ENCODE results near the gene MCEMP1. TPM values are rescaled to one million over a fixed set of nuclear protein-coding genes. Genes with fewer than 3 reads are reported as not detected.

Gene MCEMP1
- polyA plus RNA-seq, 3 donors = 79.4 to 122 (median 104) TPM

DNA sequence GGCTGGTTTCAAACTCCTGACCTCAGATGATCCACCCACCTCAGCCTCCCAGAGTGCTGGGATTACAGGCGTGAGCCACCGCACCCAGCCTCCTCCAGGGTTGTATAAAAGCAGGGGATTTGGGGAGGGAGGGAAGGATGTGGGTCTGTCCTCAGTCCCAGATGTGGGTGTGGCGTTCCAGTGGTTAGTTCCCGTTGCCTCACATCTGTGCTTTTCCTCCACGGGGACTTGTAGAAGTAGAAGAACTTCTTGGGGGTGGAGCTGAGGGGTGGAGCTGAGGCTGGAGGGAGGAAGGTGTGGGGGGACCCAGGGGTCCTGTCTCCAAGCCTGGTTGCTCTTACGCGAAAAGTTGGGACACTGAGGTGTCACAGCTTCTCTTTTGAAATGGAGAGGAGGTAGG, 514 bp upstream of the MCEMP1 start:
- Histone ChIP-seq H3K27me3 (ENCODE audit: control insufficient read depth in 2 of 2, insufficient read depth in 2 of 2, low read length in 2 of 2) (no peaks in the 10 kb centered on the region), H3K4me1 (ENCODE audit: control insufficient read depth in 1 of 2, insufficient read depth in 2 of 2, low read length in 2 of 2) (peaks cover 67 to 87% of the 10 kb centered on the region in 2 donors), H3K4me3 (replicated peaks in 1 of 3; ENCODE audit: low read depth in 2 of 3, low read length in 3 of 3) (peak overlapping the region; percentile 41 to 96 (median 48)), H3K9me3 (replicated peaks in 1 of 2; ENCODE audit: control insufficient read depth in 1 of 2, insufficient read depth in 1 of 2, low read length in 2 of 2) (peaks cover 7 to 13% of the 10 kb centered on the region in 2 donors), H3K36me3 (replicated peaks in 1 of 2; ENCODE audit: control insufficient read depth in 1 of 2, insufficient read depth in 2 of 2, low read length in 2 of 2) (no peaks in the 10 kb centered on the region), H4K20me1 (ENCODE audit: insufficient read depth, low read length) (no peaks in the 10 kb centered on the region), H3K4me2 (replicated peaks; ENCODE audit: extremely low read depth, low read length, poor library complexity, severe bottlenecking) (peak overlapping the region; percentile 97), H3K9ac (ENCODE audit: insufficient read depth, low read length, poor library complexity, severe bottlenecking) (peak overlapping the region; percentile 74), H3K27ac (ENCODE audit: low read depth in 1 of 2, low read length in 2 of 2) (peak overlapping the region; percentile 76 to 96), H2AFZ (ENCODE audit: insufficient read depth, low read depth, low read length, poor library complexity, severe bottlenecking) (no peak overlapping the region), H3K79me2 (ENCODE audit: insufficient read depth, low read length) (peaks cover 60% of the 10 kb centered on the region)
- TF ChIP-seq, protein P1, sequence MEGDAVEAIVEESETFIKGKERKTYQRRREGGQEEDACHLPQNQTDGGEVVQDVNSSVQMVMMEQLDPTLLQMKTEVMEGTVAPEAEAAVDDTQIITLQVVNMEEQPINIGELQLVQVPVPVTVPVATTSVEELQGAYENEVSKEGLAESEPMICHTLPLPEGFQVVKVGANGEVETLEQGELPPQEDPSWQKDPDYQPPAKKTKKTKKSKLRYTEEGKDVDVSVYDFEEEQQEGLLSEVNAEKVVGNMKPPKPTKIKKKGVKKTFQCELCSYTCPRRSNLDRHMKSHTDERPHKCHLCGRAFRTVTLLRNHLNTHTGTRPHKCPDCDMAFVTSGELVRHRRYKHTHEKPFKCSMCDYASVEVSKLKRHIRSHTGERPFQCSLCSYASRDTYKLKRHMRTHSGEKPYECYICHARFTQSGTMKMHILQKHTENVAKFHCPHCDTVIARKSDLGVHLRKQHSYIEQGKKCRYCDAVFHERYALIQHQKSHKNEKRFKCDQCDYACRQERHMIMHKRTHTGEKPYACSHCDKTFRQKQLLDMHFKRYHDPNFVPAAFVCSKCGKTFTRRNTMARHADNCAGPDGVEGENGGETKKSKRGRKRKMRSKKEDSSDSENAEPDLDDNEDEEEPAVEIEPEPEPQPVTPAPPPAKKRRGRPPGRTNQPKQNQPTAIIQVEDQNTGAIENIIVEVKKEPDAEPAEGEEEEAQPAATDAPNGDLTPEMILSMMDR (IDR thresholded peaks at IDR 0.05) = no peak
- WGBS (ENCODE audit: insufficient coverage) = 0% methylated on average over 3 of the region's 7 CpGs
- peak overlapping the region; percentile 95 to 99 (median 98) for H3K27ac Mint-ChIP-seq
- H3K36me3 Mint-ChIP-seq = peaks cover 6 to 18% of the 10 kb centered on the region in 2 donors
- intact Hi-C loops (cut with micrococcal nuclease) = loop anchor here (2.0 to 5.0 kb wide), 2 partner anchors 18 to 39 kb away; partner anchors contain the start of gene STXBP2 (in 1 of the 2)
- peaks cover 75% of the 10 kb centered on the region for H3K4me1 Mint-ChIP-seq
- peaks cover 0 to 4% (median 0%) of the 10 kb centered on the region in 3 donors for H3K27me3 Mint-ChIP-seq (ENCODE audit: low read depth in 3 of 3)
- DNase-seq = peak; percentile 57 to 81 (median 68)
- peak overlapping the region; percentile 80 to 93 for H3K4me3 Mint-ChIP-seq
- H3K9me3 Mint-ChIP-seq = peaks cover 11 to 17% (median 13%) of the 10 kb centered on the region in 7 donors

DNA sequence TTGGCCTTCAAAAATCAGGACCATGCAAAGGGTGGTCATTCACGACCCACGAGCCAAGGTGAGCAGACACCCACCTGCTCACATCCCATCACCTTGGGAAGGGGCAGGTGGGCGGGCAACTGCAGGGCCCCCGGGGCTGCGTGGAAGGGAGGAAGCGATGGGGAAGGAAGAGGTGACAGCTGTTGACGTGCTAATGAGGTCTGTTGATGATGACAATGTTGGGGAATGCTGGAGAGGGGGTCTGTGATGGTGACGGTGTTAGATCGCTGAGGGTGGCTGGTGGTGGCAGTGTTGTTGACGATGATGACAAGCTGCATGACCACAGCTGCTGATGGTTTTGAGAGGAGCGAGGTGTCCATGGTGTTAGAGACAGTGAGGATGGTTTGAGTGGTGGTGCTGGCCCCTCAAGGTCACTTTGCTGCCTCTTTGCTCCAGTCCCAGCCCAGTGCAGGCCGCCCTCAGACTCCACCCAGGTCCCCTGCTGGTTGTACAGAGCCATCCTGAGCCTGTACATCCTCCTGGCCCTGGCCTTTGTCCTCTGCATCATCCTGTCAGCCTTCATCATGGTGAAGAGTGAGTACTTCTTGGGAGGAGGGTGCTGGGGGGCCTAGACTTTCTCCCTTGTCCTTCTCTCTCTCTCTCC, 900 bp downstream of the MCEMP1 start:
- H3K36me3 Mint-ChIP-seq = peaks cover 10 to 21% of the 10 kb centered on the region in 2 donors
- Histone ChIP-seq H4K20me1 (ENCODE audit: insufficient read depth, low read length) (peaks cover 10% of the 10 kb centered on the region), H3K27ac (ENCODE audit: low read depth in 1 of 2, low read length in 2 of 2) (peak overlapping the region; percentile 76 to 96), H3K4me1 (ENCODE audit: control insufficient read depth in 1 of 2, insufficient read depth in 2 of 2, low read length in 2 of 2) (peaks cover 76 to 96% of the 10 kb centered on the region in 2 donors), H3K4me3 (replicated peaks in 1 of 3; ENCODE audit: low read depth in 2 of 3, low read length in 3 of 3) (peak overlapping the region; percentile 41 to 96 (median 48)), H3K9me3 (replicated peaks in 1 of 2; ENCODE audit: control insufficient read depth in 1 of 2, insufficient read depth in 1 of 2, low read length in 2 of 2) (peaks cover 7 to 13% of the 10 kb centered on the region in 2 donors), H3K4me2 (replicated peaks; ENCODE audit: extremely low read depth, low read length, poor library complexity, severe bottlenecking) (peak overlapping the region; percentile 97), H2AFZ (ENCODE audit: insufficient read depth, low read depth, low read length, poor library complexity, severe bottlenecking) (no peak overlapping the region), H3K9ac (ENCODE audit: insufficient read depth, low read length, poor library complexity, severe bottlenecking) (peak overlapping the region; percentile 74), H3K27me3 (ENCODE audit: control insufficient read depth in 2 of 2, insufficient read depth in 2 of 2, low read length in 2 of 2) (no peaks in the 10 kb centered on the region), H3K36me3 (replicated peaks in 1 of 2; ENCODE audit: control insufficient read depth in 1 of 2, insufficient read depth in 2 of 2, low read length in 2 of 2) (peaks cover 5 to 7% of the 10 kb centered on the region in 2 donors), H3K79me2 (ENCODE audit: insufficient read depth, low read length) (peaks cover 74% of the 10 kb centered on the region)
- peak overlapping the region; percentile 95 to 99 (median 98) for H3K27ac Mint-ChIP-seq
- H3K9me3 Mint-ChIP-seq = peaks cover 11 to 14% (median 13%) of the 10 kb centered on the region in 7 donors
- TF ChIP-seq, protein P1 (IDR thresholded peaks at IDR 0.05) = peak; percentile 9
- intact Hi-C loops (cut with micrococcal nuclease) = loop anchor here (1.0 to 5.0 kb wide), 3 partner anchors 19 to 40 kb away; partner anchors contain the start of gene STXBP2 (in 1 of the 2)
- WGBS (ENCODE audit: insufficient coverage) = 24% methylated on average over 8 of the region's 12 CpGs
- peaks cover 79% of the 10 kb centered on the region for H3K4me1 Mint-ChIP-seq
- H3K4me3 Mint-ChIP-seq = peak overlapping the region; percentile 80 to 93
- DNase-seq = peak; percentile 74 to 84 (median 79)
- H3K27me3 Mint-ChIP-seq (ENCODE audit: low read depth in 3 of 3) = peaks cover 0 to 4% (median 0%) of the 10 kb centered on the region in 3 donors
